Renal pelvis (tissue), 12 donors: ENCODE data around the gene SLC12A1. TPM values are rescaled to one million over a fixed set of nuclear protein-coding genes. Genes with fewer than 3 reads are reported as not detected.
A peak's percentile ranks its signal among the peaks of the same experiment; 100 is the strongest.

Experiments
- DNase-seq: peaks from one replicate; pipeline ENCODE4 v3.0.0-alpha.2; 2013
- long read RNA-seq, 16 experiments: transcript quantifications; one replicate each; lab custom pipeline, GENCODE V29; 2026
- polyA plus RNA-seq, 3 donors: library from polyadenylated mRNA; unstranded; fragments of 120-200 nt; gene quantifications; one replicate each; pipeline ENCODE4 v1.2.1, GENCODE V29; 2013; ENCODE audit not compliant: insufficient read length in 3 of 3

Gene SLC12A1
- polyA plus RNA-seq: 100 to 1,000 TPM; 267 to 393 (median 352) TPM
- long read RNA-seq, donor 1, full-length matches to known transcripts: 20 of 176 reads
- long read RNA-seq, donor 1, partial matches to known transcripts: 156 of 176 reads
- long read RNA-seq, donor 1, other reads (novel, unspliced or antisense): 0 of 176 reads
- long read RNA-seq, donor 2, full-length matches to known transcripts: 13 of 76 reads
- long read RNA-seq, donor 2, partial matches to known transcripts: 63 of 76 reads
- long read RNA-seq, donor 2, other reads (novel, unspliced or antisense): 0 of 76 reads
- long read RNA-seq, donor 3, full-length matches to known transcripts: 31 of 419 reads
- long read RNA-seq, donor 3, partial matches to known transcripts: 388 of 419 reads
- long read RNA-seq, donor 3, other reads (novel, unspliced or antisense): 0 of 419 reads
- long read RNA-seq, donor 4, full-length matches to known transcripts: 7 of 53 reads
- long read RNA-seq, donor 4, partial matches to known transcripts: 46 of 53 reads
- long read RNA-seq, donor 4, other reads (novel, unspliced or antisense): 0 of 53 reads
- long read RNA-seq, donor 5, full-length matches to known transcripts: 17 of 90 reads
- long read RNA-seq, donor 5, partial matches to known transcripts: 73 of 90 reads
- long read RNA-seq, donor 5, other reads (novel, unspliced or antisense): 0 of 90 reads
- long read RNA-seq, donor 6, full-length matches to known transcripts: 5 of 29 reads
- long read RNA-seq, donor 6, partial matches to known transcripts: 24 of 29 reads
- long read RNA-seq, donor 6, other reads (novel, unspliced or antisense): 0 of 29 reads
- long read RNA-seq, donor 7, full-length matches to known transcripts: 26 of 255 reads
- long read RNA-seq, donor 7, partial matches to known transcripts: 229 of 255 reads
- long read RNA-seq, donor 7, other reads (novel, unspliced or antisense): 0 of 255 reads
- long read RNA-seq, donor 8: 0 reads
- long read RNA-seq, donor 9, full-length matches to known transcripts: 19 of 323 reads
- long read RNA-seq, donor 9, partial matches to known transcripts: 304 of 323 reads
- long read RNA-seq, donor 9, other reads (novel, unspliced or antisense): 0 of 323 reads
- long read RNA-seq, donor 10, full-length matches to known transcripts: 12 of 63 reads
- long read RNA-seq, donor 10, partial matches to known transcripts: 51 of 63 reads
- long read RNA-seq, donor 10, other reads (novel, unspliced or antisense): 0 of 63 reads
- long read RNA-seq, donor 11, full-length matches to known transcripts: 16 of 99 reads
- long read RNA-seq, donor 11, partial matches to known transcripts: 83 of 99 reads
- long read RNA-seq, donor 11, other reads (novel, unspliced or antisense): 0 of 99 reads
- long read RNA-seq, donor 12, full-length matches to known transcripts: 27 of 156 reads
- long read RNA-seq, donor 12, partial matches to known transcripts: 129 of 156 reads
- long read RNA-seq, donor 12, other reads (novel, unspliced or antisense): 0 of 156 reads
- long read RNA-seq, donor 13, full-length matches to known transcripts: 13 of 209 reads
- long read RNA-seq, donor 13, partial matches to known transcripts: 196 of 209 reads
- long read RNA-seq, donor 13, other reads (novel, unspliced or antisense): 0 of 209 reads
- long read RNA-seq, donor 14: 0 reads
- long read RNA-seq, donor 15: 0 reads
- long read RNA-seq, donor 16, full-length matches to known transcripts: 35 of 454 reads
- long read RNA-seq, donor 16, partial matches to known transcripts: 419 of 454 reads
- long read RNA-seq, donor 16, other reads (novel, unspliced or antisense): 0 of 454 reads

- no peak for DNase-seq
Measured at GRCh38 chr15:48205981-48206380, at the start of gene SLC12A1. SLC12A1 (plus strand) TSS chr15:48206302; CDS start chr15:48207720, 1,418 bp downstream.

GRCh38 chr15:48168616-48169015 is 37.5 kb upstream of the SLC12A1 start:
- no peak for DNase-seq

GRCh38 chr15:48170981-48171380 is 35.1 kb upstream of the SLC12A1 start:
- DNase-seq: no peak

- no peak for DNase-seq
Measured at GRCh38 chr15:48175126-48175525, 31.0 kb upstream of the SLC12A1 start.

- DNase-seq: no peak
Measured at GRCh38 chr15:48176112-48176511, 30.0 kb upstream of the SLC12A1 start.

- no peak for DNase-seq
Measured at GRCh38 chr15:48176957-48177356, 29.1 kb upstream of the SLC12A1 start.

GRCh38 chr15:48177383-48177765 is 28.7 kb upstream of the SLC12A1 start:
- DNase-seq: peak; percentile 69

GRCh38 chr15:48177766-48178647 is 28.1 kb upstream of the SLC12A1 start, which contains the start of gene MYEF2:
MYEF2 (minus strand) TSS chr15:48178295; CDS start chr15:48178237, 58 bp downstream.
- DNase-seq: peak; percentile 86

GRCh38 chr15:48178648-48178931 is 27.5 kb upstream of the SLC12A1 start:
- no peak for DNase-seq

- no peak for DNase-seq
Measured at GRCh38 chr15:48182749-48183148, 23.4 kb upstream of the SLC12A1 start.

GRCh38 chr15:48185529-48185928 is 20.6 kb upstream of the SLC12A1 start:
- no peak for DNase-seq

GRCh38 chr15:48186271-48186670 is 19.8 kb upstream of the SLC12A1 start:
- DNase-seq: no peak

GRCh38 chr15:48190932-48191573 is 15.0 kb upstream of the SLC12A1 start:
- DNase-seq: peak; percentile 91

GRCh38 chr15:48191574-48192225 is 14.4 kb upstream of the SLC12A1 start, which contains the start of gene CTXN2:
CTXN2 (plus strand) TSS chr15:48191665; CDS start chr15:48201301, 9,636 bp downstream.
- DNase-seq: no peak

- no peak for DNase-seq
Measured at GRCh38 chr15:48202068-48202467, 4.0 kb upstream of the SLC12A1 start.

GRCh38 chr15:48221261-48221660 is 15.2 kb downstream of the SLC12A1 start:
- no peak for DNase-seq

GRCh38 chr15:48221885-48222284 is 15.8 kb downstream of the SLC12A1 start:
- no peak for DNase-seq

GRCh38 chr15:48222627-48223026 is 16.5 kb downstream of the SLC12A1 start:
- no peak for DNase-seq

GRCh38 chr15:48225771-48226170 is 19.7 kb downstream of the SLC12A1 start:
- no peak for DNase-seq
